Gastrocnemius medialis (tissue), 4 donors: ENCODE measurements around the gene ACTN2. TPM values are rescaled to one million over a fixed set of nuclear protein-coding genes. Genes with fewer than 3 reads are reported as not detected.

Source experiments
- ATAC-seq, 2 donors: fragments of 150-250 bp; one replicate each; pipeline ENCODE4 v1.9.1; 2016
- DNase-seq, 2 donors: peaks; one replicate each; pipeline ENCODE4 v3.0.0-alpha.2; 2019
- H3K27ac ChIP-seq, 4 donors: fragments of 200-600 bp; sonication (generic); 1 replicate in 1 of 4; 2 replicates in 3 of 4; pipeline ENCODE4 v1.5.1; 2016 to 2018; ENCODE audit warnings: mild to moderate bottlenecking in 2 of 4, moderate library complexity in 1 of 4
- H3K27me3 ChIP-seq, 3 donors: fragments of 200-600 bp; sonication (generic) in 2 of 3; 1 replicate in 1 of 3; 2 replicates in 2 of 3; pipeline versions ENCODE4 v1.5.1 to v1.6.0; 2016 to 2019; ENCODE audit warnings: mild to moderate bottlenecking in 1 of 3, moderate library complexity in 1 of 3
- H3K36me3 ChIP-seq, 2 donors: fragments of 200-600 bp; sonication (generic) in 1 of 2; one replicate each; pipeline ENCODE4 v1.5.1; 2017 to 2018
- H3K4me1 ChIP-seq, 2 donors: fragments of 200-600 bp; sonication (generic) in 1 of 2; one replicate each; pipeline ENCODE4 v1.5.1; 2016 to 2017; ENCODE audit warnings: mild to moderate bottlenecking in 2 of 2
- H3K4me3 ChIP-seq, 4 donors: fragments of 200-600 bp; sonication (generic) in 3 of 4; 1 replicate in 1 of 4; 2 replicates in 3 of 4; pipeline ENCODE4 v1.5.1; 2016 to 2019; ENCODE audit warnings: mild to moderate bottlenecking in 2 of 4
- H3K9me3 ChIP-seq, 3 donors: fragments of 200-600 bp; sonication (generic) in 2 of 3; 1 replicate in 1 of 3; 2 replicates in 2 of 3; pipeline ENCODE4 v1.5.1; 2016 to 2019
- CTCF ChIP-seq, 5 experiments: fragments of 450-650 bp in 3 of 5; fragments of 200-600 bp in 2 of 5; sonication (generic) in 2 of 5; IDR thresholded peaks in 4 of 5; conservative IDR thresholded peaks in 1 of 5; 1 replicate in 4 of 5; 2 replicates in 1 of 5; pipeline ENCODE4 v1.5.1; 2016 to 2019; ENCODE audit warnings: antibody characterized with exemption in 5 of 5, mild to moderate bottlenecking in 3 of 5, moderate library complexity in 3 of 5
- POLR2A ChIP-seq, 2 donors: fragments of 450-650 bp; IDR thresholded peaks; one replicate each; pipeline ENCODE4 v1.6.1; 2017; ENCODE audit warnings: antibody characterized with exemption in 2 of 2, mild to moderate bottlenecking in 2 of 2, moderate library complexity in 2 of 2
- in situ Hi-C, 4 donors: fragments of 200-750 bp; cut with MboI; loops; one replicate each; pipeline versions ENCODE4 v1.15.0 to v1.8.0; 2017; ENCODE audit warnings: low sequenced_read_pairs in 4 of 4
- intact Hi-C: fragments of 100-400 bp; cut with DNase I; formaldehyde crosslinking; loops from one replicate; pipeline ENCODE4 v1.15.1; 2023; ENCODE audit warnings: low total_unique reads
- total RNA-seq, 4 donors: library from RNA; depleted of rRNA; stranded (reverse); fragments of >200 nt; gene quantifications; one replicate each; pipeline versions ENCODE4 v1.1.0 to v1.2.3, GENCODE V29; 2016

Gene ACTN2
- total RNA-seq, 4 donors from 2014 or later = 503 to 1,706 (median 1,214) TPM

GRCh38 chr1:236645016-236645680 lies 41.2 kb upstream of the ACTN2 start:
- Histone ChIP-seq H3K4me1 (peaks cover under 1 to 1% of the 10 kb centered on the region in 2 donors), H3K27ac (no peak overlapping the region), H3K27me3 (no peaks in the 10 kb centered on the region), H3K9me3 (no peaks in the 10 kb centered on the region), H3K4me3 (no peak overlapping the region), H3K36me3 (no peaks in the 10 kb centered on the region)
- no peak for DNase-seq
- intact Hi-C loops (no loop called here), in situ Hi-C loops (no loop called here)
- TF ChIP-seq CTCF (IDR thresholded peaks at IDR 0.05 in 4 of 5, conservative IDR thresholded peaks at IDR 0.05 in 1 of 5) (no peak), POLR2A (IDR thresholded peaks at IDR 0.05) (no peak)
- no peak for ATAC-seq

- no peak for ATAC-seq
- H3K27ac ChIP-seq = no peak overlapping the region
Observed at GRCh38 chr1:236654511-236654910, 31.8 kb upstream of the ACTN2 start.

GRCh38 chr1:236654957-236655356 lies 31.3 kb upstream of the ACTN2 start:
- ATAC-seq (no peak), DNase-seq (no peak)
- TF ChIP-seq CTCF (IDR thresholded peaks at IDR 0.05 in 4 of 5, conservative IDR thresholded peaks at IDR 0.05 in 1 of 5) (no peak), POLR2A (IDR thresholded peaks at IDR 0.05) (no peak)
- Histone ChIP-seq H3K9me3 (no peaks in the 10 kb centered on the region), H3K27me3 (no peaks in the 10 kb centered on the region), H3K4me1 (peaks cover 2 to 5% of the 10 kb centered on the region in 2 donors), H3K4me3 (no peak overlapping the region), H3K27ac (no peak overlapping the region), H3K36me3 (no peaks in the 10 kb centered on the region)
- in situ Hi-C loops = no loop called here
- intact Hi-C loops = no loop called here

More at GRCh38 chr1:236654511-236654910, 31.8 kb upstream of the ACTN2 start:
- in situ Hi-C loops = no loop called here
- Histone ChIP-seq H3K4me3 (no peak overlapping the region), H3K36me3 (no peaks in the 10 kb centered on the region), H3K9me3 (no peaks in the 10 kb centered on the region), H3K4me1 (peaks cover 0 to under 1% of the 10 kb centered on the region in 2 donors), H3K27me3 (no peaks in the 10 kb centered on the region)
- DNase-seq = no peak
- TF ChIP-seq CTCF (IDR thresholded peaks at IDR 0.05 in 4 of 5, conservative IDR thresholded peaks at IDR 0.05 in 1 of 5) = no peak
- intact Hi-C loops = no loop called here

- Histone ChIP-seq H3K27ac (peak overlapping the region; percentile 68 to 80 (median 70)), H3K4me3 (peak overlapping the region in 3 of 4 donors; percentile 4 to 31 (median 14)), H3K27me3 (no peaks in the 10 kb centered on the region), H3K4me1 (peaks cover 11 to 14% of the 10 kb centered on the region in 2 donors), H3K36me3 (no peaks in the 10 kb centered on the region), H3K9me3 (no peaks in the 10 kb centered on the region)
- in situ Hi-C loops (no loop called here), intact Hi-C loops (loop anchor here (2.0 kb wide), 1 partner anchor 19 kb away; no protein-coding TSS in a partner anchor)
- peak; percentile 17 to 36 for DNase-seq
- TF ChIP-seq CTCF (IDR thresholded peaks at IDR 0.05 in 4 of 5, conservative IDR thresholded peaks at IDR 0.05 in 1 of 5) (no peak), POLR2A (IDR thresholded peaks at IDR 0.05) (no peak)
- ATAC-seq = peak; percentile 76 to 80
Observed at GRCh38 chr1:236657398-236657797, 28.9 kb upstream of the ACTN2 start.
